GM10248 (cell line): Measurements from ENCODE around the gene RINL.

Source experiments
- CTCF ChIA-PET: fragments of 300-600 bp; sonication (Branson Sonifier 250); formaldehyde crosslinking; extraction: SDS; loops from one replicate; lab custom pipeline; 2021; ENCODE audit warnings: antibody characterized with exemption; lab: Yijun Ruan, JAX
- POLR2A ChIA-PET: fragments of 350-650 bp; sonication (Branson Sonifier 250); formaldehyde crosslinking; extraction: SDS; loops from one replicate; lab custom pipeline; 2020; ENCODE audit warnings: antibody characterized with exemption; lab: Yijun Ruan, JAX
- DNase-seq: peaks from one replicate; pipeline ENCODE4 v3.0.0; 2012; ENCODE audit errors: extremely low spot score
- TF ChIP-seq, protein P1 (sequence below): IDR thresholded peaks from 2 replicates; pipeline ENCODE4 v1.5.1; 2012; ENCODE audit warnings: mild to moderate bottlenecking, low read depth; ENCODE audit errors: extremely low read depth, missing control alignments, control extremely low read depth

The RINL gene

DNA sequence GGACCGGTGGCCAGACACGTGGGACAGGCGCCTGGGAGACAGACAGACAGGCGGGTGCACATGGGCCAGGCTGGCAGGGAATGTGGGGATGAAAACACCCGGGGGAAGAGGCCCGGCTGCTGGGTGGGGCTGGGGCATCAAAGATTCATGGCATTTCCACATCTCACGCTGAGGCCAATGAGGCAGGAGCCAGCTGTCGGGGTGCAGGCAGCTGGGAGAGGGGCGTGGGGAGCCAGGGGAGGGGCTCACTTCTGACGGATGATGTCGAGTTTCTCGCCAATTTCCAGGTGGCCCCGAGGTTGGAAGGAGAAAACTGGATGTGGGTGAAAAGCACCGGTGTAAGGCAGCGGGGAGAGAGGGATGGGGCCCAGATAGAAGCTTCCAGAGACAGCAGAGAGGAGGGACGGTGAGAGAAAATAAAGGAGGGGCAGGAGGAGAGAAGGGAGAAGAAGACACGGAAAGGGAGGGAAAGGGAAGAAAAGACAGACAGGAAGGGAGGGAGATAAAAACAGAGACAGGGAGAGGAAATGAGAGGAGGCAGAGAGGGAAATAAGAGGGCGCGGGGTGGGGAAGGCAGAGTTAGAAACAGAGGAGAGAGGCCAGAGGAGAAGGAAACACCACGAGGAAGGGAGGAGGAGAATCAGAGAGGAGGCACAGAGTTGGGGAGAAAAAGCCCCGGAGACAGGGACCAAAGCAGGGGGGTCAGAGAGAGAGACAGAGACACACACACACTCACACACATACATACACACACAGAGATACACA, 41.9 kb upstream of the RINL start:
- DNase-seq, result no peak
- TF ChIP-seq, protein P1, sequence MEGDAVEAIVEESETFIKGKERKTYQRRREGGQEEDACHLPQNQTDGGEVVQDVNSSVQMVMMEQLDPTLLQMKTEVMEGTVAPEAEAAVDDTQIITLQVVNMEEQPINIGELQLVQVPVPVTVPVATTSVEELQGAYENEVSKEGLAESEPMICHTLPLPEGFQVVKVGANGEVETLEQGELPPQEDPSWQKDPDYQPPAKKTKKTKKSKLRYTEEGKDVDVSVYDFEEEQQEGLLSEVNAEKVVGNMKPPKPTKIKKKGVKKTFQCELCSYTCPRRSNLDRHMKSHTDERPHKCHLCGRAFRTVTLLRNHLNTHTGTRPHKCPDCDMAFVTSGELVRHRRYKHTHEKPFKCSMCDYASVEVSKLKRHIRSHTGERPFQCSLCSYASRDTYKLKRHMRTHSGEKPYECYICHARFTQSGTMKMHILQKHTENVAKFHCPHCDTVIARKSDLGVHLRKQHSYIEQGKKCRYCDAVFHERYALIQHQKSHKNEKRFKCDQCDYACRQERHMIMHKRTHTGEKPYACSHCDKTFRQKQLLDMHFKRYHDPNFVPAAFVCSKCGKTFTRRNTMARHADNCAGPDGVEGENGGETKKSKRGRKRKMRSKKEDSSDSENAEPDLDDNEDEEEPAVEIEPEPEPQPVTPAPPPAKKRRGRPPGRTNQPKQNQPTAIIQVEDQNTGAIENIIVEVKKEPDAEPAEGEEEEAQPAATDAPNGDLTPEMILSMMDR, result no peak
- CTCF ChIA-PET, result interaction anchor here (0.9 to 4.2 kb wide), 3 partner anchors 10 to 33 kb away, joined by 4 to 27 read pairs (median 7); partner anchors contain the start of genes MRPS12 and SARS2
- POLR2A ChIA-PET, result no interaction called here

DNA sequence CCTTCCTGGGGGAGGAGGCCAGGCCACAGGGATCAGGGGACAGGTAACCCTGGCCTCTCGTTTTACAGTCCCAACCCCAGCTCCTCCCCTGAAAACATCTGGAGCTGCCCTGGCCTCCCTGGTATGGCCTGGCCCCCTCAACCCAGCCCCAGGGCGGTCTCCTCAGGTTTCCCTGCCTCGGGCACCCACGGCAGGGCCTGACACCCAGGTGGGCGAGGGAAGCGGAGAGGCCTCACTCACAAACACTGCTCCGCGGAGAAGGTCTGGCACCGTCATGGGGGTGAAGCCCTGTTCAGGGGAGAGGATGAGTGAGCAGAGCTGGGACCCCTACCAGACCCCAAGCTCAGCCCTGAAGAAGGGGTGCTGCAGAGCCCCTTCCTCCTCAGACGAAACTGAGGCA, 40.5 kb upstream of the RINL start:
- DNase-seq, result no peak
- TF ChIP-seq, protein P1, result no peak
- CTCF ChIA-PET, result interaction anchor here (1.4 to 4.2 kb wide), 2 partner anchors 8 to 11 kb away, joined by 3 to 27 read pairs; partner anchors contain the start of genes MRPS12 and SARS2
- POLR2A ChIA-PET, result no interaction called here

DNA sequence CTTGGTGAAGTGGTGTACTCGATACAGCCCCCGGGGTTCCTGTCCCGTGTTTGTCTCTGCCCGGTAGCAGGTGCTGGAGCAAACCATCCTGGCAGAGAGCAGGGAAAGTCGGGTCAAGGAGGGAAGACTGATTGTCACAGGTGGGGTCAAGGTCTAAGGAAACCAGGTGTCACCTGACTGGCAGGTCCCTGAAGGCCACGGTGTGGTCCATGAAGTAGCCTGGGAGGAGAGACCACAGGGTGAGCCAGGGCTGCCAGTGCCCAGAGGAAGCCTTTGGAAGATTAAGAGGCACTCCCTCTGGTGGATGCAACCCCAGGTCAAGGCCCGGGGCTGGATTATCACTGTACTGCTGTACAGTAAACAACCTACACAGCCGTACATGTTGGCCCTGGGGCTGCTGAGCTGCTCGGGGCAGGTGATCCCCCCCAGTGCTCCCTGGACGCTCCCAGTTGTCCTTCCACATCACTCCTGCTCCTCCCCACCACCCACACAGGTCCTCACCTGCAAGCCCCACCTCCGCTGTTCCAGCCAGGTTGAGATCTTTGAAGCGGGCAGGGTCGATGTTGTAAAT, 39.9 kb upstream of the RINL start:
- TF ChIP-seq, protein P1, result no peak
- CTCF ChIA-PET, result interaction anchor here (1.3 to 4.2 kb wide), 3 partner anchors 9 to 31 kb away, joined by 3 to 27 read pairs (median 3); partner anchors contain the start of genes MRPS12 and SARS2
- POLR2A ChIA-PET, result no interaction called here
- no peak for DNase-seq

DNA sequence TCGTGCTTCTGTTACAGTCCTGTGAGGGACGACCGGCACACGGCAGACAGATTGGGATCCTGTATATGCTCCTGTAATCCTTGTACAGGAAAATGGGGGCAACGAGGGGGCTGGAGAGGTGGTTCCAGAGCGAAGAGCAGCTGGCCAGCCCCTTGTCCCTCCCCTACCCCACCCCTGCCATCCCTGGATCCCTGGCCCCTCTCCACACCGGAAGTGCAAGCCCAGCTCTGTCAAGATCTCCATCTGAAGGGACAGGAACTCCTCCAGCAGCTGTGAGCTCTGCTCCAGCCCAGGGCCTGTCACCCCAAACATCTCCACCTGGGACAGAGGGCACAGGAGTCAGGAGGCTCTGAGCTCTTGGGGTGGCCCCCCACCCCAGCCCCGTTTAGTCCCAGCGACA, 39.4 kb upstream of the RINL start:
- DNase-seq, result no peak
- POLR2A ChIA-PET, result no interaction called here
- CTCF ChIA-PET, result interaction anchor here (1.3 to 4.2 kb wide), 3 partner anchors 9 to 30 kb away, joined by 3 to 27 read pairs (median 3); partner anchors contain the start of genes MRPS12 and SARS2
- TF ChIP-seq, protein P1, result no peak

DNA sequence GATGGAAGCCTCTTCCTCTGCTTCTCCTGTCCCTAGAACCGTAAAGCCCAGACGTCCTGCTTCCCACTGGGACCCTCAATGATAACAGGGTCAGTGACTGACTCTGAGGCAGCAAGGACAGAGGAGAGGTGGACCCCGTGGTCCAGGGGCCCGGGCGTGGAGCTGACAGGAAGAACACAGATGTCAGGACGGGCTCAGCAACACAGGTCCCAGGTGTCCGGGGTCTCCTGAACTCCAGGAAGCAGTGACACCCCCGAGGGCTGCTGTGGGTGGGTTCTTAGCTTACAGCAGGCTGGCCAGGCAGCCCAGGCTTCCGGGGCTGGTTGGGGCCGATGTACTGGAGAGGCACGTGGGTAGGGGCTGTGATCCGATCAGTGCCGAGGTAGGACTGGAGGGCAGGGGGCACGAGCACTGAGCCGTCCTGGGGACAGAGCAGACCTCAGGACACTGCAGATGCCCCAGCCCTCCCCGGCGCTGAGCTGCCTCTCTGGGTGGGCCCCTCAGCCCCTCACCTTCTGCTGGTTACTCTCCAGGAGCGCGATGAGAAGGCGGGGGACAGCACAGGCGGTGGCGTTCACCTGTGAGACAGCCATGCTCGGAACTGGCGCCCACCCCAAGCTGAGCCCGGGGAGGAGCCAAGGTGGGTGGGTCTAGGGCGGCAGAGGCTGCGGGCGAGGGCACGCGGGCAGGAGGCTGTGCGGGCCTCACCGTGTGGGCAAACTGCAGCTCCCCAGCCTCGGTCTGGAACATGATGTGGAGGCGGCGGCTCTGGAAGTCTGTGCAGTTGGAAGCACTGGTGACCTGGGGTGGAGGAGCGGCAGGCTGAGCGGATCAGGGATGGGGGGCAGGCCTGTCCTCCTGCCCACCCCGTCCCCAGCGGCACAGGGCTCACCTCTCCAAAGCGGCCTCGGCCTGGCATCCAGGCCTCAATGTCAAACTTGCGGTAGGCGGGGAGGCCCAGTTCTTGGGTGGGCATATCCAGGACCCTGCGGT, 37.5 kb upstream of the RINL start:
- TF ChIP-seq, protein P1, result no peak
- ChIA-PET CTCF (interaction anchor here (1.4 to 5.0 kb wide), 4 partner anchors 13 to 512 kb away, joined by 3 to 31 read pairs (median 4); partner anchors contain the start of genes FAM98C, MRPS12, NFKBIB and SARS2), POLR2A (no interaction called here)
- no peak for DNase-seq

DNA sequence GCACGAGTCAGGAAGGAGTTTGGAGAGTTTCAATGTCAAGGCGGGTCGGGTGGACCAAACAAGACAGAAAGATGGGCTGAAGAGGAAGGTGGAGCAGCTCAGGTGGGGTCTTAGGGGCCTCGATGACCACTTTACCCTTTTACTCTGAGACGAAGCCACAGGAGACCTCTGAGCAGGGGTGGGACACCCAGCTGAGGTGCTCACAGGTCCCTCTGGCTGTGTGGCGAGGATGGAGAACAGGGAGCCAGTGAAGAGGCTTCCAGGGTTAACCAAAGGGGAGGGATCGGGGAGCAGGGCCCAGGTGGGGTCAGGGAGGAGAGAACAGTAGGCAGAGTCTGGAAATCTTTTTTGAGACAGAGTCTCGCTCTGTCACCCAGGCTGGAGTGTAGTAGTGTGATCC, 35.9 kb upstream of the RINL start:
- DNase-seq, result no peak
- CTCF ChIA-PET, result interaction anchor here (0.8 to 5.0 kb wide), 4 partner anchors 9 to 279 kb away, joined by 3 to 31 read pairs (median 7); partner anchors contain the start of genes MRPS12 and SARS2

More for the DNA sequence above, 35.9 kb upstream of the RINL start:
- TF ChIP-seq, protein P1, result no peak
- POLR2A ChIA-PET, result no interaction called here
